Neural cell (in vitro differentiated cells): Measurements from ENCODE around the gene THYN1.

ENCODE experiments used
- CTCF ChIP-seq: fragments of 450-650 bp; IDR thresholded peaks from 2 replicates; pipeline ENCODE4 v1.5.1; 2014; ENCODE audit warnings: antibody characterized with exemption, mild to moderate bottlenecking, moderate library complexity; ENCODE audit not compliant: poor library complexity, severe bottlenecking
- SMC3 ChIP-seq: fragments of 450-650 bp; conservative IDR thresholded peaks from 2 replicates; pipeline ENCODE4 v1.6.1; 2014; ENCODE audit warnings: antibody characterized with exemption, mild to moderate bottlenecking, moderate library complexity; ENCODE audit not compliant: poor library complexity

- TF ChIP-seq SMC3 (no peak), CTCF (no peak)
Measured at GRCh38 chr11:134244593-134244992, 8.6 kb downstream of the THYN1 start.
